DND-41 (cell line): ENCODE measurements around the gene SDR42E1.

ENCODE experiments used
- CTCF ChIP-seq: IDR thresholded peaks from 2 replicates; pipeline ENCODE4 v1.5.1; 2012; ENCODE audit warnings: borderline replicate concordance, low read length, moderate library complexity, mild to moderate bottlenecking; ENCODE audit not compliant: poor library complexity, severe bottlenecking; ENCODE audit errors: extremely low read depth
- EZH2 ChIP-seq: IDR thresholded peaks from 3 replicates; pipeline ENCODE4 v1.6.1; 2012; ENCODE audit warnings: borderline replicate concordance, low read depth, mild to moderate bottlenecking, moderate library complexity, low read length, inconsistent platforms; ENCODE audit not compliant: severe bottlenecking

GRCh38 chr16:82008957-82009592 lies 2.2 kb downstream of the SDR42E1 start:
- TF ChIP-seq CTCF (no peak), EZH2 (no peak)
